Measurements from ENCODE around the gene CDH12.
"Not testable (repeated sequence)": the region's sequence is repeated elsewhere in the genome, so short reads cannot be mapped to it uniquely, and the experiment has no call there.

CDH12 gene

DNA sequence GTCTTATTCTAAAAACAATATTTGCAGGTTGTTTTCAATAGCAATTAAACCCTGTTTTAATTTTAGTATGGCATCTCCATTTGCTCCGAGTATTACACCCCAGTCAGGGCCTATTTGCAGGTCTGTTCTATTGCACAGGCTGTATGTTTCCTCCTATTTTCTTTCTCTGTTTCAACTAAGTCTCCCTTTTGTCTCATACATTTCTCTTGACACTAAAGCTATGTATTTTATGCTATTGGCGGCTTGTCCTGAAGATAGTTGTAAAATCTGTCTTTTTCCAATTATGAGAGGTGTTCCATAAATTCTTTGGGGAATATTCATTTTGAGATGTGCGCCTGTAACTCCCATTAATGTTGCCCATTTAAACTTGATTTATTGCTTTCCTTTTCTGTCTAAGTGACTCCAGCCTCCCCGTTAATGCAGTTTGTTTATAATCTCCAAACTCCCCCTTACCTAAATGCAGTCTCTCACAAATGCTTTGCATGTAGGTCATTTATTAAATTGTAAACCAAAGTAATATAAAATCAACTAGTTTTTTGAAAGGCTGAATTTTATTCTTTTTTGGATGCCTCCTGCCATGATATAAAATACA lies 262.4 kb downstream of the CDH12 start:
- intact Hi-C loops (cut with DNase I), result no loop called here
- no peak for DNase-seq

DNA sequence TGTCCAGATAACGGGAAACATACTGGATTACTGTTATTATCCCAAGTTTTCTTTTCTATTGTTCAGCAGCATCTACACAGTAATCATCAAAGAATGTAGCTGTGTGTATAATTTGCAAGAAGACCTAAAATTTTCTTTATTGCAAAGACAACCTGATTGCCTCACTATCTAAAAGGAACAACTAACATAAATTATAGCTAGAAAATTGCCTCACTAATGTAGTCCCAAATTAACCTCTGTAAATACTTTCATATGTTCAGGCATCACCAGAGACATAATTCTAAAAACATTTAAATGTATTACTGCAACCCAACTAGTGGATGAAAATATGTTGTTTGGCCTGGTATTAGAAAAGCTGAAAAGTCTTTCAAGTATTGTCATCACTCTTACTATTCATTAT lies 275.4 kb downstream of the CDH12 start:
- no peak for DNase-seq
- intact Hi-C loops (cut with DNase I), result no loop called here

- intact Hi-C loops (cut with DNase I), result no loop called here
Observed at GRCh38 chr5:22577006-22577405, 276.1 kb downstream of the CDH12 start.

DNA sequence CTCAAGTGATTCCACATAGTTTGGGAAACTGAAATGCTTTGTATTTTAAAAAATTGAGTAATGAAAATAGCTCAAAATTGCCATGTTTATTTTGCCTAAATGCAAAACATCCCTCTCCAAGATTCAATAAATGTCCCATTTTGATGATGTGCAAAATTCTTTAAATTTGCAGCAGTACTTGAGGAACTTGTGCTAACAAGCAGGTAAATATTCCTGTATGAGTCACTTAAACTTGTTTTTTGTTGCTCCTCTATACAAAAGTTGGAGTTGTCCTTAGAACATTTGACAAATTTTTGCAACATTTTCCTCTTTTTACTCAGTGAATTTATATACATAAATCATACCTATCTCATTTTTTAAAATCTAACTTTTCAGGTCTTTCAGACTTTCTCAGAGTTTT lies 280.2 kb downstream of the CDH12 start:
- intact Hi-C loops (cut with DNase I), result no loop called here
- DNase-seq, result no peak

More at GRCh38 chr5:22577006-22577405, 276.1 kb downstream of the CDH12 start:
- DNase-seq, result no peak

- intact Hi-C loops (cut with DNase I), result no loop called here
- no peak for DNase-seq
Observed at GRCh38 chr5:22567983-22568382, 285.2 kb downstream of the CDH12 start.

DNA sequence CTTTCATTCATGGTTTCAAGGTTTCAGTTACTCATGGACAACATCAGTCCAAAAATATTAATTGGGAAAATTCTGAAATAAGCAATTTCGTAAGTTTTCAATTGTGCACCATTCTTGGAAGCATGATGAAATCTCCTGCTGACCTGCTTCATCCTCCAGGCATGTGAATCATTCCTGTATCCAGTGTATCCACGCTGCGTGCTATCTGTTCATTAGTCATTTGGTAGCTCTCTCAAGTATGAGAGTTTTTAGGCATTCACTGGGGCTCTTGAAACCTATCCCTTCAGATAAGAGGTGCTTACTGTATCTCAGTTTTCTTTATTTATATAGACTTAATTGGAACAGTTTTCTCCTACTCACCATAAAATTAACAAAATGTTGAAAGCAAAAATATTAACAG lies 293.0 kb downstream of the CDH12 start:
- DNase-seq, result no peak
- intact Hi-C loops (cut with DNase I), result no loop called here

DNA sequence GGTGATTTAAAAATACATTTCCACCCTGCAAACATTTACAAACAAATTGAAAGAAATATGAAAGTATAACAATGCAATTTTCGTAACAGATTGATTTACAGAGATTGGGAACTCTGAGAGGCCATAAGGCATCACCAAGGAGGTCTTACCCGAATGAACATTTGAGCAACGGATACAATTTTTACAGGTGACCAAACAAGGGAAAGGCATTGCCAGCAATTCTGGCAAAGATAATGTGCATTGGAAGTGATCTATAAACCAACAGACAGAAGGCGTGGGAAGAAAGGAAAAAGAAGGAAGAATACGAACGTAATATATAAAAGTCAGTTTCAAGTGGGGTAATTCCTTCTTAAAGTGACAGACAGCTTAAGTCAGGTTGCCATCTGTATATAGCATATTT lies 295.9 kb downstream of the CDH12 start:
- intact Hi-C loops (cut with DNase I), result no loop called here
- no peak for DNase-seq

DNA sequence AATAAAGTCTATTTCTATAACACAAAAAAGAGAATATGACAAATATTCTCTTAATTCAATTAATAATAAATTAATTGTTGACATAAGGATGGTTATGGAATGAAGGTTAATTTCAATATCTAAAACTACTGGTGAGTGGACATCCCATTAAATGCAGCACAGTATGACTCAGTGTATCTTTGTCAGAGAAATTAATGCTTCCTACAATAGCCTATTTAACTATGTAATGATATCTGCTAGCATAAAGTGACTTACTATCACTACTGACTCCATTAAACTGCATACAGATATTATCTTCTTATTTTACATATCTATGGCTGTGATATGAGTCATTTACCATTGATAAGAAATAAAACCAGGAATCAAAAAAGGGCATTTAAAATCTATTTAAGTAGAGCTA lies 298.7 kb downstream of the CDH12 start:
- no peak for DNase-seq
- intact Hi-C loops (cut with DNase I), result no loop called here

DNA sequence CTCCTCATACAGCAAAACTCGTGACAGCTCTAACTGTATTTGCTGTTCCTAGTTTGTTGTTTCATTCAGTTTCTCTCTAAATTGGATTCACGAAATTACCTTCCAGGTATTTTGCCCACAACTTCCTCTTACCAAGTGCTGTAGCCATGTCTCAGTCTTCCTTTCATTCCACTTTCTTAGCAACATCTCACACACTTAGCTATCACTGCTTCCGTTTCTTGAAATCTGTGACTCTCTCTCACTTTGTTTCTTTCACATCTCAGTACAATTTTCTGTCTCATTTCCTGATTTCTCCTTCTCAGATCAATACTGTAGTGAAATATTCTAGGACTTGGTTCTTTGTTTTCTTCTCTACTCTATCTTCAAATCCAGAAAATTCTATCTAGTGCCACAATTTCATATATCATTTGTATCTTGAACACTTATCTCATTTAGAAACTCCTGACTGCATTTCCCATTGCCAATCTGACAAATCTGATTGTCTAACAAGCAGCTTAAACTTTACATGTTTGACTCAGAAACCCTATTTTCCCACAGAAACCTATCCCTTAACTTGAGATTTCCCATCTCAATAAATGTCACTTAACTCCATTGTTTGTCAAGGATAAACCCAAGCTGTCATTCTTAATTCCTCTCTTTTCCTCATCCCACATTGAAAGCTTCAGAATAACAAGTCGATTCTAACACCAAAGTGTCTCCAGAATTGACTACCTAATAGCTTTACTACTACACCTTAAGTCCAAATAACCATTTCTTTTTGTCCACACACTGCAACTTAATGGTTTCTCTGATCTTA lies 303.1 kb downstream of the CDH12 start:
- intact Hi-C loops (cut with DNase I), result no loop called here

GRCh38 chr5:22542340-22542739 lies 310.8 kb downstream of the CDH12 start:
- intact Hi-C loops (cut with DNase I), result no loop called here
- no peak for DNase-seq

More for the DNA sequence above, 303.1 kb downstream of the CDH12 start:
- no peak for DNase-seq

DNA sequence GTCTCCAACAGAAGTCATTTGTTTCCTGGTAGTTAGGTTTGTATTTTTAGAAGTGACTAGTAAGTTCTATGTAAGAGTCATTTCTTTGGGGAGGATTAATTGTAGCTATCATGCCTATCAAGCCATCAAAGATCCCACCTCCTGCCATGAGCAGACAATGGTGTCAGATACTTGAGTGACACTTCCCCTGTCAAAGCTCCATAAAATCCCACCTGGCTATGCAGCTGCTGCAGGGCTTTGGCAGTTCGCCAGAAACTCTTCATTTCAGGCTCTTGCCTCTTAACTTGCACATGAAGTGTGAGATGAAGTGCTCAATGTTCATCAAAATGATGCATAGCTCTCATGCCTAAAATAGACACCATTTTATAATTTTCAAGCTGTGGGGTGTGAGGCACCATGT lies 312.1 kb downstream of the CDH12 start:
- intact Hi-C loops (cut with DNase I), result no loop called here
- DNase-seq, result peak in 1 of 10 donors; percentile 26

DNA sequence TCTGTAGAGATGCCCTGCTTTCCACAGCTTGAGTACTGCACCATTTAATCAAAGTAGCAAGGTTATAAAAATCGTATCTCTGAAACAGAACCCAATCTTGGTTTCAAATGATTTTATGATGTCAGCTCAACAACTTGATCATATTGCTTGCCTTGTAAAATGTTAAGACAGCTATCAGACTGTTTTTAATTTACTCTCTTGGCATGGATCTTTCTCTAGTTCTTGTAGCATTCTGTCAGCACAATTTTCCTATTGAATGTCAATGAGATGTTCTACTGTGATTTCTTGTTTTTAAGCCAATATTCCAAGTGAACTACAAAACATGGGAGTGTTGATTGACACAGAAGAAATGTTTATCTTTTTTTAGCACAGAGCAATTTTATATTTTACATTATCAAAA lies 313.4 kb downstream of the CDH12 start:
- DNase-seq, result no peak
- intact Hi-C loops (cut with DNase I), result no loop called here

GRCh38 chr5:22531986-22532385 lies 321.2 kb downstream of the CDH12 start:
- no peak for DNase-seq
- intact Hi-C loops (cut with DNase I), result no loop called here

GRCh38 chr5:22521521-22521920 lies 331.6 kb downstream of the CDH12 start:
- intact Hi-C loops (cut with DNase I), result no loop called here
- DNase-seq, result no peak

- DNase-seq, result peak in 3 of 10 donors; percentile 50 to 60 (median 51)
- intact Hi-C loops (cut with DNase I), result not testable (repeated sequence)
Observed at GRCh38 chr5:22516497-22516896, 336.6 kb downstream of the CDH12 start.

- DNase-seq, result no peak
- intact Hi-C loops (cut with DNase I), result no loop called here
Observed at GRCh38 chr5:22514231-22514630, 338.9 kb downstream of the CDH12 start.

GRCh38 chr5:22505891-22506290 lies 347.3 kb downstream of the CDH12 start:
- intact Hi-C loops (cut with DNase I), result no loop called here
- DNase-seq, result no peak

GRCh38 chr5:22504411-22504810 lies 348.7 kb downstream of the CDH12 start:
- DNase-seq, result no peak

GRCh38 chr5:22500556-22500955 lies 352.6 kb downstream of the CDH12 start:
- intact Hi-C loops (cut with DNase I), result no loop called here
- DNase-seq, result no peak

More at GRCh38 chr5:22504411-22504810, 348.7 kb downstream of the CDH12 start:
- intact Hi-C loops (cut with DNase I), result no loop called here

GRCh38 chr5:22496666-22497065 lies 356.5 kb downstream of the CDH12 start:
- intact Hi-C loops (cut with DNase I), result no loop called here
- no peak for DNase-seq

GRCh38 chr5:22495016-22495720 lies 358.0 kb downstream of the CDH12 start:
- DNase-seq, result no peak
- intact Hi-C loops (cut with DNase I), result no loop called here

DNA sequence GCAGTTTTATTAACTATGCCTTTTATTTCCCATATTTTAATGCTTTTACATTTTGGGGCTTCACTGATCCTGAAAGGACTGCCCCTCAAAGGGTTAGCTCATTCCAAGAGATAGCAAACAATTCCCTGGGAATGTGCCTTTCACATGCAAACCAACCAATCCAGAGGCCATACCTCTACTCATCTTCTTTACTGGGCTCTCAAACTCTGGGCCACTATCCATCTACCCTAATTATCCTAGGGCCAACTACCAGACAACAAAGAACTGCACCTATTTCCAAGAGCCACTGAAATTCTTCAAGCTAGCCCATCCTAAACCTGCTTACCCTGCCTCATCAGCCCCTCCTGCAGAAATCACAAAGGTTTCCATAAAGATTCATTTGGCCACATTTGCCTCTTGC lies 364.7 kb downstream of the CDH12 start:
- intact Hi-C loops (cut with DNase I), result no loop called here
- no peak for DNase-seq
